Measurements from ENCODE around the gene GALNTL6. TPM values are rescaled to one million over a fixed set of nuclear protein-coding genes. Genes with fewer than 3 reads are reported as not detected.

GALNTL6 gene
- total RNA-seq, 4 donors from 2014 or later: 0.26 to 4.0 (median 1.5) TPM; not detected in 1

DNA sequence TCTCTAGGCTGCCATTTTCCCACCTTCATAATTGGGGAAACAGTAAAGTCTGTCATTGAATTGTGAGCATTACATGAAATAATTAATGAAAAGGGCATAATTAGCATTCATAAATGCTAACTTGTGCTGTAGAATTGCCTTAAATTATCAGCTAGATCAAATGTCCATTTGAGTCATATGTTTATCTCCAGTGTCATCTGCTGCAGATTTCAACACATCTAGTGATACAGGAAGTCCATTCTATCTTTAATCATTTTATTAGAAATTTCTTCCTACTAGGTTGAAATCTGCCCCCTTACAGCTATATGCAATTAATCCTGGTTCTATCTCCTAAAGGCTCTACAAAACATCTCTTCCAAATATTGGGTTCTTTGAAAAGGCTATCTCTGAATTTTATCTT lies 1115.1 kb downstream of the GALNTL6 start:
- Histone ChIP-seq H3K4me3 (no peak overlapping the region), H3K27ac (no peak overlapping the region), H3K27me3 (no peaks in the 10 kb centered on the region), H3K4me1 (no peaks in the 10 kb centered on the region), H3K36me3 (no peaks in the 10 kb centered on the region), H3K9me3 (no peaks in the 10 kb centered on the region)
- no peak for DNase-seq (ENCODE audit: low spot score in 2 of 2)
- TF ChIP-seq POLR2A (IDR thresholded peaks at IDR 0.05): no peak
- TF ChIP-seq, protein P1, sequence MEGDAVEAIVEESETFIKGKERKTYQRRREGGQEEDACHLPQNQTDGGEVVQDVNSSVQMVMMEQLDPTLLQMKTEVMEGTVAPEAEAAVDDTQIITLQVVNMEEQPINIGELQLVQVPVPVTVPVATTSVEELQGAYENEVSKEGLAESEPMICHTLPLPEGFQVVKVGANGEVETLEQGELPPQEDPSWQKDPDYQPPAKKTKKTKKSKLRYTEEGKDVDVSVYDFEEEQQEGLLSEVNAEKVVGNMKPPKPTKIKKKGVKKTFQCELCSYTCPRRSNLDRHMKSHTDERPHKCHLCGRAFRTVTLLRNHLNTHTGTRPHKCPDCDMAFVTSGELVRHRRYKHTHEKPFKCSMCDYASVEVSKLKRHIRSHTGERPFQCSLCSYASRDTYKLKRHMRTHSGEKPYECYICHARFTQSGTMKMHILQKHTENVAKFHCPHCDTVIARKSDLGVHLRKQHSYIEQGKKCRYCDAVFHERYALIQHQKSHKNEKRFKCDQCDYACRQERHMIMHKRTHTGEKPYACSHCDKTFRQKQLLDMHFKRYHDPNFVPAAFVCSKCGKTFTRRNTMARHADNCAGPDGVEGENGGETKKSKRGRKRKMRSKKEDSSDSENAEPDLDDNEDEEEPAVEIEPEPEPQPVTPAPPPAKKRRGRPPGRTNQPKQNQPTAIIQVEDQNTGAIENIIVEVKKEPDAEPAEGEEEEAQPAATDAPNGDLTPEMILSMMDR (IDR thresholded peaks at IDR 0.05): no peak
- TF ChIP-seq POLR2AphosphoS5 (IDR thresholded peaks at IDR 0.05): no peak
- TF ChIP-seq EP300 (IDR thresholded peaks at IDR 0.05): no peak

DNA sequence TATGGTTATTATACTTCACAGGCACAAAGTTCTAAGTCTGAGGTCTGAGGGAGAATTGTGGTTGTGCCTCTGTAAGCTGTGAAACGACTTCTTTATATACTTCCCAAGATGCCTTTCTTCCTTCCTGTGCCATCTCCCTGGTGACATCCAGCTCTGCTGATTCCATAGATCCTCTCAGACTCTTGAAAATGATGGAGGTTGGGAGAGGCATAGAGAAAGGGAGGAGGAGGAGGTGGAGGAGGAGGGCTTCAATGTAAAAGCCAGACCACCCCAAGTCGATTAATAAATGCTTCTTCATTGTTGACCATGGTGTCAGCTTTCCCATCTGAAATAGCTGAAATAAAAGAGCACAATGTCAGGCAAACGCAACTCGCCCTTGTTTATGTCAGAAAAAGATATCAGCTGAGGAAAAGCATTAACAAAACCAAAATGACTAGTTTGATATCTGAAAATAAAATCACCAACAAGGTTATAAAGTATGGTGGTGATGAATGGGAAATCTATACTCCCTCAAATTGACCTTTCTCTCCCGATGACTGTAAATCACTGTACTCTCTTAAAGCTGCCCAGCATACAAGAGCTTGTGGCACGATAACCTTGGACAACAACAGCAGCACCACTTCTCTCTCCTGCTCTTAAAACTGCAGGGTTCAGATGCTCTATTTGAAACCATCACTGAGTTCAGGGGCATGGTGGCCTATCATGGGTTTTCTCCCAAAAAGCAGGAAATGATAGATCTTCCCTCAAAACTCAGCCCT lies 1125.0 kb downstream of the GALNTL6 start:
- TF ChIP-seq POLR2A (IDR thresholded peaks at IDR 0.05) (no peak), POLR2AphosphoS5 (IDR thresholded peaks at IDR 0.05) (no peak), EP300 (IDR thresholded peaks at IDR 0.05) (no peak)
- TF ChIP-seq, protein P1 (IDR thresholded peaks at IDR 0.05): no peak
- H3K9me3 ChIP-seq: no peaks in the 10 kb centered on the region
- no peaks in the 10 kb centered on the region for H3K27me3 ChIP-seq
- DNase-seq (ENCODE audit: low spot score in 2 of 2): no peak
- H3K4me1 ChIP-seq: no peaks in the 10 kb centered on the region
- no peak overlapping the region for H3K27ac ChIP-seq
- no peaks in the 10 kb centered on the region for H3K36me3 ChIP-seq
- 76% methylated on average over 6 of the region's 6 CpGs for WGBS
- H3K4me3 ChIP-seq: no peak overlapping the region

DNA sequence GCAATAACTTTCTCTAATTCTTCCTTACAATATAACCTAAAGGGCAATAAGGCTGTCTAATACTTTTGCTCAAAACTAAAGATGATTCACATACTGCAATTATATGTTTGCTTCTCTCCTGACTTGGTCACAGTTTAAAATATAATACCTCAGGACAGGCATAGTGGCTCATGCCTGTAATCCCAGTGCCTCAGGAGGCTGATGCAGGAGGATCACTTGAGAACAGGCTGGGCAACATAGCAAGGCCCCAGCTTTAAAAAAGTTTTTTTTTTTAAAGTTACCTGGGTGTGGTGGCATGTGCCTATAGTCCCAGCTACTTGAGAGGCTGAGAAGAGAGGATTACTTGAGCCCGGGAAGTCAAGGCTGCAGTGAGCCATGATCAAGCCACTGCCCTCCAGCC lies 1125.7 kb downstream of the GALNTL6 start:
- no peak for TF ChIP-seq EP300 (IDR thresholded peaks at IDR 0.05)
- TF ChIP-seq, protein P1 (IDR thresholded peaks at IDR 0.05): no peak
- TF ChIP-seq POLR2AphosphoS5 (IDR thresholded peaks at IDR 0.05): no peak
- TF ChIP-seq POLR2A (IDR thresholded peaks at IDR 0.05): no peak
- Histone ChIP-seq H3K36me3 (no peaks in the 10 kb centered on the region), H3K4me3 (no peak overlapping the region), H3K27me3 (no peaks in the 10 kb centered on the region), H3K4me1 (no peaks in the 10 kb centered on the region), H3K9me3 (no peaks in the 10 kb centered on the region), H3K27ac (no peak overlapping the region)
- 95% methylated on average over 1 of the region's 1 CpG for WGBS
- no peak for DNase-seq (ENCODE audit: low spot score in 2 of 2)

DNA sequence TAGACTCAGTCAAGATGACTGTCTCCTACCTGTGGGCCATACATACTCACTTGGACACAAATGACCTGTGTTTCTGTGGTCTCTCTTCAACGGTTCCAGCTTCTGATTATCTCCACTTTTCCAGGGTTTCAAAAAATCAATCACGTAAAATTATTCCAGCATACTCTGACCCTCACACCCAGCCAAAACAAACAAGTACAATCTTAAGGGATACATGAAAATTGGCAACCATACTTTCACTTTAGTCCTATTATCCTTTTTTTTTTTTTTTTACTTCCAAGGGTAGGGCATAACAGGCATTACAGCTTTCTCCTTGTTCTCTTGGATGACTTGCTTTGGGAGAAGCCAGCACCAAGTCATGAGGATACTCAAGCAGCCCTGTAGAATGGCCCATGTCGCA lies 1129.6 kb downstream of the GALNTL6 start:
- no peaks in the 10 kb centered on the region for H3K36me3 ChIP-seq
- no peaks in the 10 kb centered on the region for H3K27me3 ChIP-seq
- DNase-seq (ENCODE audit: low spot score in 2 of 2): no peak
- no peaks in the 10 kb centered on the region for H3K9me3 ChIP-seq
- whole genome bisulfite sequencing: 84% methylated on average over 3 of the region's 3 CpGs
- no peak for TF ChIP-seq EP300 (IDR thresholded peaks at IDR 0.05)
- TF ChIP-seq POLR2AphosphoS5 (IDR thresholded peaks at IDR 0.05): no peak
- no peak for TF ChIP-seq POLR2A (IDR thresholded peaks at IDR 0.05)
- TF ChIP-seq, protein P1 (IDR thresholded peaks at IDR 0.05): no peak
- no peaks in the 10 kb centered on the region for H3K4me1 ChIP-seq
- H3K4me3 ChIP-seq: no peak overlapping the region
- no peak overlapping the region for H3K27ac ChIP-seq

DNA sequence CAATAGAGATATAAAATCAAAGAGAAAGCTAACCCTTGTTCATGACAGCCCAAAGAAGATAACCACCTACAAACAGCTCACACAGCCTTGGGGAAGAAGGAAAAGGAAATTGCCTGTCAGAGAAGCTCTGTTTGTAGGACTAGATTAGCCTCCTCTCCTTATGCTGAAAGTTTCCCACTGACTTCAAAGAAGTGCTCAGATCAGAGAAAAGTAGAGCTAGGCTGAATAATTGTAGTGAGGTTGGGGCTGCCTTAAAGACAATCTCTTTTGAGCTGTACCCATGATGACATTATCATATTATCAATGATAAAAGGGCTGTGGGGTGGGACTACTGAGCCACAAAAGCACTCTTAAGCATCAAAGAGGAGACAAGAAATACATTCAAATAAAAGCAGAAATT lies 1132.4 kb downstream of the GALNTL6 start:
- Histone ChIP-seq H3K27ac (no peak overlapping the region), H3K27me3 (no peaks in the 10 kb centered on the region), H3K4me1 (no peaks in the 10 kb centered on the region), H3K4me3 (no peak overlapping the region), H3K36me3 (no peaks in the 10 kb centered on the region), H3K9me3 (no peaks in the 10 kb centered on the region)
- DNase-seq (ENCODE audit: low spot score in 2 of 2): no peak
- TF ChIP-seq, protein P1 (IDR thresholded peaks at IDR 0.05): no peak
- TF ChIP-seq EP300 (IDR thresholded peaks at IDR 0.05): no peak
- TF ChIP-seq POLR2A (IDR thresholded peaks at IDR 0.05): no peak
- TF ChIP-seq POLR2AphosphoS5 (IDR thresholded peaks at IDR 0.05): no peak

All from suprapubic skin (tissue), 4 donors.